Colonic mucosa (tissue), 4 donors: ENCODE measurements around the gene CHST8. TPM values are rescaled to one million over a fixed set of nuclear protein-coding genes. Genes with fewer than 3 reads are reported as not detected.

Source experiments
- DNase-seq: peaks from one replicate; pipeline ENCODE4 v3.0.0-alpha.2; 2020
- H3K27ac ChIP-seq: fragments of 200-600 bp; one replicate; pipeline ENCODE4 v1.8.0; 2021
- H3K27me3 ChIP-seq: fragments of 200-600 bp; one replicate; pipeline ENCODE4 v1.8.0; 2021
- H3K36me3 ChIP-seq: fragments of 200-600 bp; one replicate; pipeline ENCODE4 v1.8.0; 2021
- H3K4me1 ChIP-seq: fragments of 200-600 bp; one replicate; pipeline ENCODE4 v1.8.0; 2021; ENCODE audit warnings: mild to moderate bottlenecking
- H3K4me3 ChIP-seq: fragments of 200-600 bp; one replicate; pipeline ENCODE4 v1.8.0; 2021
- H3K9ac ChIP-seq, 2 donors: one replicate each; pipeline ENCODE4 v1.7.0; 2013; ENCODE audit warnings: control low read depth in 2 of 2, low read depth in 2 of 2, low read length in 2 of 2
- H3K9me3 ChIP-seq: fragments of 200-600 bp; one replicate; pipeline ENCODE4 v1.8.0; 2021
- intact Hi-C: fragments of 100-400 bp; cut with DNase I; formaldehyde crosslinking; loops from one replicate; pipeline ENCODE4 v1.14.1; 2022
- total RNA-seq, 2 donors: library from RNA; stranded (reverse); fragmentation: NEBNext Ultra II Directional in 1 of 2; extraction: Animal tissue kit (Norgen Biotek cat#: 25700) in 1 of 2; gene quantifications; one replicate each; pipeline ENCODE4 v1.2.1, GENCODE V29; 2021
- TF ChIP-seq, protein P1 (sequence below): fragments of 200-600 bp; IDR thresholded peaks from one replicate; pipeline ENCODE4 v1.8.0; 2022; ENCODE audit warnings: antibody characterized with exemption, mild to moderate bottlenecking
- donor health status: healthy.
- donor health status: DM: no; HTN: no; CAD: no.
- donor health status: DM: no; HTN: no; CAD: no.

CHST8 gene
- total RNA-seq, 2 donors from 2014 or later = not detected

DNA sequence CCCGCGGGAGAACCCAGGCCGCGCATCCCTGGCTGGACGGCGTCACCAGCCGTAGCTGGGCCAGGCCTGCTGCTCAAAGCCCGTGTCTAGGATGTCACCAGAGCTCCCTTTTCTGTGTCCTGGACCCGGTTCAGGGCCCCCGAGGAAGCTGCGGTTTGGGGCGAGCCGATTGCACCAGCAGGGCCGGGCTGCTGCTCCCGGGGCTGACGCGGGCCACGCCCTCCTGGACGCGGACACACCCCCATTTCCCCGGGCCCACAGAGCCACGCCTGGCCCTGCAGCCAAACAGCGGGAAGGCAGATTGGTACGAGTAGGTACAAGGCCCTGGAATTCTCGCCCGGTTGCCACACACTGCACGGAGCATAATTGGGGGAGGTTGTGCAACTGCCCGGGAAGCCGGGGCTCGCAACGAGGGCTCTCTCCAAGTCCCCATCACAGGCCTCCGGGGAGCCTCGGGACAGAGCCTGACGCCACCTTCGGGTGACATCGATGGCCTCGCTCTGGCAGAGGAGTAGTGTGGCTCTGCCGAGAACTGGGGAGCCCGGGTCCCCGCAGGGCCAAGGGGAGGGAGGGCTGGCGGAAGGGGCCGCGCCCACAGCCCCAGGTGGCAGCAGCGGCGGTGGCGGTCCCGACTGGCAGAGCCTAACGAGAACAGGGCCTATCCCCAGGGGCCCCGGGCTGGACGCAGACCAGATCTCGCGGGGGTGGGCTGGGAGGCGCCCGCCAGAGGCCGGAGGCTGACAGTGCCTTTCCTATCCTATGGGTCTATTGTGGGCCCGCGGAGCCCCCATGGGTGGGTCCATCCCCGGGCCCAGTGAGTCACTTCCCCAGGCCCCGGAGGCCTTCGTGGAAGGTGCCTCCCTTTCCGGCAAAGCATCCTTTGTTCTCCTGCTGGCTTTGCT is 198.4 kb downstream of the CHST8 start:
- peak overlapping the region; percentile 17 for H3K4me3 ChIP-seq
- peak; percentile 87 for DNase-seq
- H3K27ac ChIP-seq = peak overlapping the region; percentile 13
- no peaks in the 10 kb centered on the region for H3K36me3 ChIP-seq
- no peaks in the 10 kb centered on the region for H3K4me1 ChIP-seq
- intact Hi-C loops = no loop called here
- no peaks in the 10 kb centered on the region for H3K27me3 ChIP-seq
- TF ChIP-seq, protein P1, sequence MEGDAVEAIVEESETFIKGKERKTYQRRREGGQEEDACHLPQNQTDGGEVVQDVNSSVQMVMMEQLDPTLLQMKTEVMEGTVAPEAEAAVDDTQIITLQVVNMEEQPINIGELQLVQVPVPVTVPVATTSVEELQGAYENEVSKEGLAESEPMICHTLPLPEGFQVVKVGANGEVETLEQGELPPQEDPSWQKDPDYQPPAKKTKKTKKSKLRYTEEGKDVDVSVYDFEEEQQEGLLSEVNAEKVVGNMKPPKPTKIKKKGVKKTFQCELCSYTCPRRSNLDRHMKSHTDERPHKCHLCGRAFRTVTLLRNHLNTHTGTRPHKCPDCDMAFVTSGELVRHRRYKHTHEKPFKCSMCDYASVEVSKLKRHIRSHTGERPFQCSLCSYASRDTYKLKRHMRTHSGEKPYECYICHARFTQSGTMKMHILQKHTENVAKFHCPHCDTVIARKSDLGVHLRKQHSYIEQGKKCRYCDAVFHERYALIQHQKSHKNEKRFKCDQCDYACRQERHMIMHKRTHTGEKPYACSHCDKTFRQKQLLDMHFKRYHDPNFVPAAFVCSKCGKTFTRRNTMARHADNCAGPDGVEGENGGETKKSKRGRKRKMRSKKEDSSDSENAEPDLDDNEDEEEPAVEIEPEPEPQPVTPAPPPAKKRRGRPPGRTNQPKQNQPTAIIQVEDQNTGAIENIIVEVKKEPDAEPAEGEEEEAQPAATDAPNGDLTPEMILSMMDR = no peak
- H3K9me3 ChIP-seq = no peaks in the 10 kb centered on the region
- peak overlapping the region; percentile 0 to 61 for H3K9ac ChIP-seq

DNA sequence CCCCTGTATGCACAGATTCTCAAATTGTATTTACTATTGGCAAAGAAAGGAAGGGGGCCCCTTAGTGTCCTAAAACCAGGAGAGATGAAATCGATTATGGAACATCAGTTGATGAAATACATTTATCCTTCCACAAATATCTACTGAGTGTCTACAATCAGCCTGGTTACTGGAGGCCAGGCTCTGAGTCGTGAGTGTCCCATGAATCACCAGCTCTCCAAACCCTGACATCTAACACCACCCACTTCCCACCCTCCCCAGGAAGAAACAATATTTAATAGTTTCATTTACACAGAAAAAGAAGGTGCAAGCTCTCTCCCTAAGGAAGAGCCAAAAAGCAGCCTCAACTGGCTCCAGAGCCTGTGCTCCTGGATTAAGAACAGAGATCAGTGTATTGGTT is 200.1 kb downstream of the CHST8 start:
- Histone ChIP-seq H3K27me3 (no peaks in the 10 kb centered on the region), H3K27ac (no peak overlapping the region), H3K4me3 (no peak overlapping the region), H3K9me3 (no peaks in the 10 kb centered on the region), H3K9ac (no peak overlapping the region), H3K36me3 (no peaks in the 10 kb centered on the region), H3K4me1 (no peaks in the 10 kb centered on the region)
- intact Hi-C loops = no loop called here
- TF ChIP-seq, protein P1 = no peak
- no peak for DNase-seq

Other genes starting within 250 kb of the CHST8 start
- 10 to 100 TPM; 62.1 to 72.3 TPM for gene CEBPG, start 248.2 kb upstream of the CHST8 start, total RNA-seq
- gene PEPD, start 100.2 kb upstream of the CHST8 start, total RNA-seq = 10 to 100 TPM; 47.9 to 71.4 TPM
- gene KCTD15, start 174.9 kb downstream of the CHST8 start, total RNA-seq = 10 to 100 TPM; 13.8 to 14.0 TPM